Skin of body (tissue), 2 donors: ENCODE results near the gene CLSTN2. TPM values are rescaled to one million over a fixed set of nuclear protein-coding genes. Genes with fewer than 3 reads are reported as not detected.

Experiments
- DNase-seq: peaks from one replicate; lab custom pipeline; 2025; lab: John Stamatoyannopoulos, UW
- total RNA-seq: library from RNA; depleted of rRNA; stranded (reverse); fragments of >200 nt; gene quantifications from one replicate; pipeline ENCODE4 v1.2.3, GENCODE V29; 2014

Gene CLSTN2
- total RNA-seq, 1 donor from 2014 or later = 2.9 TPM

GRCh38 chr3:140536926-140537726 lies 602.1 kb downstream of the CLSTN2 start:
- DNase-seq = no peak

GRCh38 chr3:140537727-140538082 lies 602.7 kb downstream of the CLSTN2 start:
- no peak for DNase-seq

- DNase-seq = no peak
Observed at GRCh38 chr3:140540262-140540661, 605.3 kb downstream of the CLSTN2 start.

GRCh38 chr3:140541975-140542653 lies 607.1 kb downstream of the CLSTN2 start:
- DNase-seq = no peak

GRCh38 chr3:140545197-140545596 lies 610.2 kb downstream of the CLSTN2 start:
- DNase-seq = no peak

GRCh38 chr3:140545756-140546155 lies 610.8 kb downstream of the CLSTN2 start:
- DNase-seq = peak; percentile 8

GRCh38 chr3:140546649-140547048 lies 611.7 kb downstream of the CLSTN2 start:
- no peak for DNase-seq

GRCh38 chr3:140552403-140552802 lies 617.4 kb downstream of the CLSTN2 start:
- no peak for DNase-seq

GRCh38 chr3:140552898-140553297 lies 617.9 kb downstream of the CLSTN2 start:
- DNase-seq = no peak

GRCh38 chr3:140553591-140553990 lies 618.6 kb downstream of the CLSTN2 start:
- no peak for DNase-seq

- no peak for DNase-seq
Observed at GRCh38 chr3:140555666-140556065, 620.7 kb downstream of the CLSTN2 start.

- DNase-seq = no peak
Observed at GRCh38 chr3:140557476-140557875, 622.5 kb downstream of the CLSTN2 start.

- DNase-seq = no peak
Observed at GRCh38 chr3:140559546-140559945, 624.6 kb downstream of the CLSTN2 start.

GRCh38 chr3:140563206-140563760 lies 628.3 kb downstream of the CLSTN2 start:
- no peak for DNase-seq

- DNase-seq = no peak
Observed at GRCh38 chr3:140568131-140568530, 633.1 kb downstream of the CLSTN2 start.

GRCh38 chr3:140568842-140569520 lies 634.0 kb downstream of the CLSTN2 start:
- no peak for DNase-seq

GRCh38 chr3:140570602-140571001 lies 635.6 kb downstream of the CLSTN2 start:
- DNase-seq = no peak

- DNase-seq = no peak
Observed at GRCh38 chr3:140571836-140572235, 636.9 kb downstream of the CLSTN2 start.

- no peak for DNase-seq
Observed at GRCh38 chr3:140572334-140572733, 637.3 kb downstream of the CLSTN2 start.

GRCh38 chr3:140573011-140573410 lies 638.0 kb downstream of the CLSTN2 start:
- DNase-seq = no peak

GRCh38 chr3:140574375-140574774 lies 639.4 kb downstream of the CLSTN2 start:
- no peak for DNase-seq

GRCh38 chr3:140576449-140576848 lies 641.5 kb downstream of the CLSTN2 start:
- no peak for DNase-seq
